Astrocyte of the spinal cord (primary cell): Measurements from ENCODE around the gene RPS6KC1.
A peak's percentile ranks its signal among the peaks of the same experiment; 100 is the strongest.

Source experiments
- DNase-seq: peaks from one replicate; pipeline ENCODE4 v3.0.0; 2011; ENCODE audit warnings: low read depth, low spot score
- H3K4me3 ChIP-seq: 2 replicates; pipeline ENCODE4 v1.5.1; 2011; ENCODE audit warnings: low read depth, mild to moderate bottlenecking, low read length, moderate library complexity
- CTCF ChIP-seq: IDR thresholded peaks from 2 replicates; pipeline ENCODE4 v1.5.1; 2012; ENCODE audit warnings: low read depth, mild to moderate bottlenecking, low read length, inconsistent platforms
- in situ Hi-C: cut with HindIII; loops from 2 replicates; pipeline ENCODE4 v1.10.0; 2017; ENCODE audit warnings: low sequenced_read_pairs

The RPS6KC1 gene

GRCh38 chr1:213119794-213120193 lies 68.8 kb downstream of the RPS6KC1 start:
- no peak for TF ChIP-seq CTCF
- in situ Hi-C loops = no loop called here
- H3K4me3 ChIP-seq = no peak overlapping the region
- no peak for DNase-seq

GRCh38 chr1:213120386-213120785 lies 69.3 kb downstream of the RPS6KC1 start:
- no peak for DNase-seq
- TF ChIP-seq CTCF = no peak
- in situ Hi-C loops = no loop called here
- H3K4me3 ChIP-seq = no peak overlapping the region

GRCh38 chr1:213120961-213121360 lies 69.9 kb downstream of the RPS6KC1 start:
- in situ Hi-C loops = no loop called here
- H3K4me3 ChIP-seq = no peak overlapping the region
- no peak for DNase-seq
- TF ChIP-seq CTCF = no peak

GRCh38 chr1:213122514-213122929 lies 71.5 kb downstream of the RPS6KC1 start:
- peak; percentile 24 for TF ChIP-seq CTCF
- in situ Hi-C loops = no loop called here
- no peak overlapping the region for H3K4me3 ChIP-seq
- DNase-seq = peak; percentile 76

- in situ Hi-C loops = no loop called here
- no peak for TF ChIP-seq CTCF
- no peak overlapping the region for H3K4me3 ChIP-seq
- no peak for DNase-seq
These were observed 72.0 kb downstream of the RPS6KC1 start for GRCh38 chr1:213123087-213123486.

GRCh38 chr1:213123536-213123935 lies 72.5 kb downstream of the RPS6KC1 start:
- in situ Hi-C loops = no loop called here
- TF ChIP-seq CTCF = no peak
- DNase-seq = peak; percentile 74
- H3K4me3 ChIP-seq = no peak overlapping the region

GRCh38 chr1:213124590-213124989 lies 73.5 kb downstream of the RPS6KC1 start:
- no peak overlapping the region for H3K4me3 ChIP-seq
- no peak for DNase-seq
- in situ Hi-C loops = no loop called here
- no peak for TF ChIP-seq CTCF
